ENCODE results near the gene ALDH1L2.
"Not testable (repeated sequence)": the region's sequence is repeated elsewhere in the genome, so short reads cannot be mapped to it uniquely, and the experiment has no call there.

The ALDH1L2 gene

GRCh38 chr12:105030820-105031807, 53.1 kb downstream of the ALDH1L2 start:
- DNase-seq, result no peak

DNA sequence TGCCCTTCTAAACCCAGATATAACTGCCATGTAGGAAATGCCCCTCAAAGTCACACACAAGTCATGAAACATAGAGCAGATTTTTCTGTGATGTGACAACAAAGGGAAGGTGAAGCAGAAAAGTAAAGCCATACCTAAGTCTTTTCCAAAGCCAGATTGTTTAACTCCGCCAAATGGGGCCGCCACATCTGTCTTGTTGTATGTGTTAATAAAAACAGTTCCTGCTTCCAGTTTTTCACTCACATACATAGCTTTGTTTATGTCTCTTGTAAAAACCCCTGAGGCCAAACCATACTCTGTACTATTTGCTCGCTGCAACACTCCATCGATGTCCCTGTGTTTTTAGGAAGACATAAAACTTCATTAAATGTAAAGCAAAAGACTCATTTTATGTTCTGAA, 57.8 kb downstream of the ALDH1L2 start:
- no peak for DNase-seq

DNA sequence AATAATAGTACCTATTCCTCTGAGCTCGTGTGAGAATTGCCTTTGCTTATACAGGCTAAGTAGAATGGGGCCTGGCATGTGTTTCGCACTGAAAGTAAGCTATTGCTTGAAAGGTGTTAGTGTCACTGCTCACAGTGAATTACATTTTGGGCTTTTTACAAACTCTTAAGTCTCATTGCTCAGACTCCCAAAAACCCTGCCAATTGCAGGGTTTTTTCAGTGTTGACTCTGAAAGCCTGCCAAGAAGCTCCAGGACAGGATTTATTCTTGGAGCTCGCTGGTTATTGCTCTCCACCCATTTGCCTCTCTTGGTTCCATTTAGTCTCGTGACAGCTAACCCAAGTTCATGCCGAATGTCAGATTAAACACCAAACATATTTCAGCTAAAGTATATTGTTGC, 58.4 kb downstream of the ALDH1L2 start:
- DNase-seq, result no peak

DNA sequence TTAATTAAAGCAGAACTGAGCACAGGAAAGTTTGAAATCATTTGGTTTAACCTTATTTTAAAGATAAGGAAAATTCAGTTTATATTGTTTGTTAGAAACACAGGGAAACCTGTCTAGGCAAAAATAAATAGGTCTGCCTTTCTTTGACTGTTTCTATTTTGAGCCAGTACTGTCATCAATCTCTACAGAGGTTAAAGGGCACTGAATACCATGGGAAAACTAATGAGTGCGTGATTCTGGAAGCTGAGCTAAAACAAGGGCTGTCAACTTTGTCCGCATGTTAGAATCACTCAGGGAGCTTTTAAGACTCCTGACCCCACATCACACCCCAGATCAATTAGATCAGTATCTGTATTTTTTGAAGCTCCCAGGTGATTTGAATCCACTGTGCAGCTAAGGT, 59.3 kb downstream of the ALDH1L2 start:
- DNase-seq, result no peak

DNA sequence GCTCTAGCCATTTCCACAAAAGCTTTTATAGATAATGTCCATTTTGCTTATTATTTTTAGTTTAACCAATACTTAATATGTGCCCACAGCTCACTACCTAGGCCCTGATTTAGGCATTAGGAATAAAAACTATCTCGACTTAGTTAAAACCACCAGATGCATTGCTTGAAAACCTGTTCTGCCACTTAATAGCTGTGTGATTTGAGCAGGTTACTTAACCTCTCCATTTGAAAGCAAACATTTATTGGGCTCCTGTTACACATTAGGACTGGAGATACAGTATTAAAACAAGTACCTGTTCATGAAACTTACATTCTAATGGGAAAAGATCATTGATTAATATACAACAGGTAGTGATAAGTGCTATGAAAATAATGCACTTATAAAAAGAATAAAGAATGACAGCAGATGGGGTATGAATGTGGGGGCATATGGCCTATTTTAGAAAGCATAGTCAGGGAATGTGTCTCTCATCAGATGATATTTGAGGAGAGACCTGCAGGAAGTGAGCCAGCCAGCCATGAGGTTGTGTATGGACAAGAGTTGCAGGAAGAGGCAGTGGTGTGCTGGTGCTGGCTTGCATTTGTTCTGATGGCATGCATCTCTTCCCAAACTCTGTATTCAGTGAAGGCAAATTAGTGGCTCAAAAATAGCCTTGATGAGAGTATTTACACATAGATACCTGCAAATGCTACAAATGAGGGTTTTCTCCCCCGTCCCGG, 63.9 kb downstream of the ALDH1L2 start:
- no peak for DNase-seq

DNA sequence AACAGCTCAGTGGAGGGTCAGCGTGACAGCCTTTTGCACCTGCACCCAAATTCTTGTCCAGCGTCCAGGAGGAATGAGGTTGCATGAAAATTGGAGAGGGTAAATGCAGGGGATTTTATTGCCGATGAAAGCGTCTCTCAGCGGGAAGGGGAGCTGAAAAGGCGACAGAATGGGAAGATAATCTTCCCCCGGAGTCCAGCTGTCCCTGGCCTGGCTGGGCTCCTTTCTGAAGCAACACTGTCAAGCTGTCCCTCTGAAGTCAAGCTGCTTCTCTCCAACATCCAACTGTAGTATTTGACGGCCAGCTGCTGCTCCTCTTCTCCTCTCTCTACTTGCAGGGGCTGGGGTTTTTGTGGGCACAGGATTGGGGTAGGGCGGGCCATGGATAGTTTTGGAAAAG, 65.5 kb downstream of the ALDH1L2 start:
- no peak for DNase-seq

DNA sequence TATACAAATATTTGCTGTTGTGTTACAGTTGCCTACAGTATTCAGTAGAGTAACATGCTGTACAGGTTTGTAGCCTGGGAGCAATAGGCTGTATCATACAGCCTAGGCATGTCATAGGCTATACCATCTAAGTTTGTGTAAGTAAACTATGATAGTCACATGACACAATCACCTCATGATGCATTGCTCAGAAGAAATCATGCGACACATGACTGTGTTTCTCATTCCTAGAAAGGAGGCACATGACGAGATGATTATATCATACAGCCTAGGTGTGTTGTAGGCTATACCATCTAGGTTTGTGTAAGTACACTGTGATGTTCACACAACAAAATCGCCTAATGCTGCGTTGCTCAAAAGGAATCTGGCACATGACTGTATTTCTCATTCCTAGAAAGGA, 66.2 kb downstream of the ALDH1L2 start:
- DNase-seq, result no peak

- no peak for DNase-seq
These were observed 68.7 kb downstream of the ALDH1L2 start for GRCh38 chr12:105015543-105015942.

DNA sequence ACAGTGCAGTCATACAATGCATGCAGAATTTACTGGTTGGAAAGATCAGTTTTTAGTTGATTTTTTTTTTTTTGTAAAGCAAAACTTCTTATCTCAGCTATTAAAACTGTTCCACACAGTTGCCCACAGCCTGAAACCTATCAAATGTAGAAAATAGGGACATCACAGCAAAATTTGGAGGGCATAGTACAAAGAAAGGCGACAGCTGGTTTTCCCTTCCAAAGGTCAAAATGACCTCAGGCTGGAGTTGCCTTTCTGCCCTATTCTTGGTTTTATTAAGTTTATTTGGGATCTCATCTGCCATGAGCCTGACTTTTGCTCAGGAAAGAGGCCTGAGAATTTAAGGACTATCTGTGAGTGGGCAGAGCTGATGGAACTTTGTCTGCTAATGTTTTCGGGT, 69.7 kb downstream of the ALDH1L2 start:
- no peak for DNase-seq

DNA sequence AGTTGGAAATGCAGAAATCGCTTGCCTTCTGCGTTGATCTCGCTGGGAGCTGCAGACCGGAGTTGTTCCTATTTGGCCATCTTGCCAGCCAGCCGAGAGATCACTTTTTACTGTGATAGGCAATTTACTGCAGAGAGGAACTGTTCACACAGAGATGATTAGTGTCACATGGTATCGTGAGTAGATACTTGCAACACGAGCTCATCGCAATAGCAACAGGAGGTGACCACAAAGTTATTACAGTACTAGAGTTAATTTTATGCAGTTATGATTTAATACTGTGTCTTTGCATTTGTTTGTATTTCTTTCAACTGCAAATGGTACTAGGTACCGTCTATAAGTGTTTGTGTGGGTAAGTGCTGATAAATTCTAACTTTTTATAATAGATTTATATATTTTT, 70.4 kb downstream of the ALDH1L2 start:
- no peak for DNase-seq

GRCh38 chr12:105001476-105001875, 82.8 kb downstream of the ALDH1L2 start:
- DNase-seq, result no peak

GRCh38 chr12:104999347-104999685, 84.9 kb downstream of the ALDH1L2 start:
- DNase-seq, result no peak

GRCh38 chr12:104998423-104999346, 85.6 kb downstream of the ALDH1L2 start:
- DNase-seq, result no peak

DNA sequence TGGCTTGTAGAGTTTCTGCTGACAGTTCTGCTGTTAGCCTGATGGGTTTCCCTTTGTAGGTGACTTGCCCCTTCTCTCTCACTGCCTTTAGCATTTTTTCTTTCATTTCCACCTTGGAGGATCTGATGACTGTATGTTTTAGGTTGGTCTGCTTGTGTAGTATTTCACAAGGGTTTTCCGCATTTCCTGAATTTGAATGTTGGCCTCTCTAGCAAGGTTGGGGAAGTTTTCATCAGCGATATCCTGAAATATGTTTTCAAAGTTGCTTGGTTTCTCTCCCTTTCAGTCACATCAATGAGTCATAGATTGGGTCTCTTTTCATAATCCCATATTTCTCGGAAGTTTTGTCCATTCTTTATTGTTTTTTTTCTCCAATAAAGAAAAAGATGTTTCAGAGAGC, 86.7 kb downstream of the ALDH1L2 start:
- no peak for DNase-seq

GRCh38 chr12:104994336-104994735, 89.9 kb downstream of the ALDH1L2 start:
- DNase-seq, result no peak

- DNase-seq, result no peak
These were observed 92.6 kb downstream of the ALDH1L2 start for GRCh38 chr12:104991565-104992128.

GRCh38 chr12:104990950-104991349, 93.3 kb downstream of the ALDH1L2 start:
- no peak for DNase-seq

GRCh38 chr12:104986022-104986941, 98.0 kb downstream of the ALDH1L2 start, which contains the start of gene NOPCHAP1:
Gene NOPCHAP1, plus strand, starts transcription at chr12:104986316. Its CDS starts 37 bp downstream, at chr12:104986353.
- peak; percentile 92 to 93 for DNase-seq

DNA sequence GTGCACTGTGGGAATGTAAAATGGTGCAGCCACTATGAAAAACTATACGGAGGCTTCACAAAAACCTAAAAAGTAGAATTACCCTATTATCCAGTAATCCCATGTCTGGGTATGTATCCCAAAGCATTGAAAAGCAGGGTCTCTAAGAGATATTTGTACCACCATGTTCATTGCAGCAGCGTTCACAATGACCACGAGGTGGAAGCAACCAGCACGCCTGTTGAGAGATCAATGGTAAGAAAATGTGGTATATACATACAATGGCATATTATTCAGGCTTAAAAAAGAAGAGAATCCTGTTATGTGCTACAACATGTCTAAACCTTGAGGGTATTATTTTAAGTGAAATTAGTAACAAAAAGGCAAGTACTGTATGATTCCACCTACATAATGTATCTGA, 99.1 kb downstream of the ALDH1L2 start:
- no peak for DNase-seq

GRCh38 chr12:104977688-104978087, 106.6 kb downstream of the ALDH1L2 start:
- DNase-seq, result not testable (repeated sequence)

DNA sequence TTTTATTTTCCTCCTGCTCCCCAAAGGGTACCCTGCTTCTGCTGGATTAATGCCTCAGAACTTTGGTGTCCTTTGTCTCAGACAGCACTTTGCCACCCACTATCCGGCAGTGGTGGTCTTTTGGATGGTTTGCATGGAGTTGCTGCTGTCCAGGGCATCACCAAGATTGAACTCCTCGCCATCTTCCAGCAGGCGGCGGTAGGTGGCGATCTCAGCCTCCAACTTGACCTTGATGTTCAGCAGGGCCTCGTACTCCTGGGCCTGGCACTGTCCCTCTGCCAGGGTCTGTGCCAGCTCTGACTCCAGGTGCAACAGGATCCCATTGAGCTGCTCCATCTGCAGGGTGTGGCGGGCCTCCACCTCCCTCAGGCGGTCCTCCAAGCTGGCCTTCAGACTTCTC, 107.6 kb downstream of the ALDH1L2 start:
- no peak for DNase-seq

Data from activated T-cell treated with anti-CD3 and anti-CD28 coated beads, Interleukin-2, amount 50 U/mL, for 48 hours (primary cell).